GM18873 (cell line): ENCODE measurements around the gene EIF5AL1.
"Not testable (repeated sequence)": the region's sequence is repeated elsewhere in the genome, so short reads cannot be mapped to it uniquely, and the experiment has no call there.

Experiments used
- ATAC-seq: cut with Tn5 transposase; IDR thresholded peaks from one replicate; pipeline ENCODE4 v1.9.1; 2021; ENCODE audit warnings: mild to moderate bottlenecking, moderate library complexity, moderate number of reproducible peaks; ENCODE audit not compliant: unreplicated experiment, low FRiP score

EIF5AL1 gene

DNA sequence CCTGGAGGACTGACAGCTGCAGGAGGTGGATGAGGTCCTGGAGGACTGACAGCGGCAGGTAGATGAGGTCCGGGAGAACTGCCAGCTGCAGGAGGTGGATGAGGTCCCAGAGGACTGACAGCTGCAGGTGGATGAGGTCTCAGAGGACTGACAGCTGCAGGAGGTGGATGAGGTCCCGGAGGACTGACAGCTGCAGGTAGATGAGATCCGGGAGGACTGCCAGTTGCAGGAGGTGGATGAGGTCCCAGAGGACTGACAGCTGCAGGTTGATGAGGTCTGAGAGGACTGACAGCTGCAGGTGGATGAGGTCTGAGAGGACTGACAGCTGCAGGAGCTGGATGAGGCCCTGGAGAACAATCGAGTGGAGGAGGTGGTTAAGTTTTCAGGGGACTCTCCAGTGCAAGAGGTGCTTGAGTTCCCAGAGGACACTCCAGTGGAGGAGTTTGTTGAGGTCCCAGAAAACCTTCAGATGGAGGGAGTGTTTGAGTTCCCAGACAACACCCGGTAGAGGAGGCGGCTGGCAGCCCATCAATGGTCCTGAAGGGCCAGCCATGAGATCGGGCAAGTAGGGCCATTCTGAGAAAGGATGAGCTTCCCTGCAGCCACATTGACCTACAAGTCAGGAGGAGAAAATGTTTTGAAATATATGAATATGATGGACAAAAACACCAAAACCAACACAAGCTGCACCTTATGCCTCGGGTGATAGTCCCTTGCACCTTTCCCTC, 4.7 kb upstream of the EIF5AL1 start:
- no peak for ATAC-seq

DNA sequence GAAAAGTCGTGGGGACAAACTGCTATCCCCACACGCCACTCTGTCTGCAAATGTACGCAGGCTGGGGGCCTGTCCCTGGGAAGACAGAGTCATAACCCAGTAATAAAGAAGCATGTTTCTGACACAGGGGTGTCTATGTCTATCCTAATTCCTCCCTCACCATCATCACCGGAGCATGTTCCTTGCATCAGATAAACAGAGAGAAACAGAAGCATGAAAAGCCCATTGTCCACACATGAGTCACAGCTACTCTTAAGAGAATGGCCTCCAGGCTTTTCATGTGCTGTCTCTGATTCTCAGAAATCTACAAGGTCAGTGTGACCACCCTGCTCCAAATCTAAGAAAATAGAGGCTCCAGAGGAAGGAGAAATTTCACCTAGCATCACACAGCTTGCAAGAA, 4.1 kb upstream of the EIF5AL1 start:
- not testable (repeated sequence) for ATAC-seq

- not testable (repeated sequence) for ATAC-seq
These were observed 2.9 kb upstream of the EIF5AL1 start for GRCh38 chr10:79509306-79509933.

DNA sequence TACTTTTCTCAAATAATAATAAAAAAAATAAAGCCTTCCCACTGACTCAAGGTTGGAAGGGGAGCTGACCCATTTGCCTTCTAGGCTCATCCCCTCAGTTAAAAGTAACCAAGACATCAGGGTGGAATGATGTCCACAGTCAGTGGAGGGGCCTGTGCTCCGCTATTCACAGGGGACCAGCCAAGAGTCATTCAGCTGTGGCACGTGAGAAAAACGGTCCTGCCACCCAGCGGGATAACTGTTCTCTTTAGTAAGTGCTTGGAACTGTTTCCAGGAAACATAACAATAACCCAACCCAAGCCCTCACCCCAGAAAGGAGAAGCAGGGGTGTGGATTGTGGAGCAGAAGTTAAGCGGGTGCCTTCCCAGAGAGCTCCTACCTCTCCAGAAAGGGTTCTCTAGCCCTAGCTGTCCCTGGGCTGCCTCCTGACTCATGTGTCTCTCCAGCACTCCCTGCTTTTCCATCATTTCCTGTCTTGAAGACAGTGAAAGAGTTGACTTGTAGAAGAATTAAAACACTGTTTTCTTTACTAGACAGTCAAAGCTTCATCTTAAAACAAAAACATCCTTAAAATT, 2.3 kb upstream of the EIF5AL1 start:
- ATAC-seq: not testable (repeated sequence)

GRCh38 chr10:79516532-79517205, 4.3 kb downstream of the EIF5AL1 start:
- ATAC-seq: not testable (repeated sequence)

- ATAC-seq: not testable (repeated sequence)
These were observed 5.2 kb downstream of the EIF5AL1 start for GRCh38 chr10:79517567-79517966.

- not testable (repeated sequence) for ATAC-seq
These were observed 9.4 kb downstream of the EIF5AL1 start for GRCh38 chr10:79521751-79522150.

DNA sequence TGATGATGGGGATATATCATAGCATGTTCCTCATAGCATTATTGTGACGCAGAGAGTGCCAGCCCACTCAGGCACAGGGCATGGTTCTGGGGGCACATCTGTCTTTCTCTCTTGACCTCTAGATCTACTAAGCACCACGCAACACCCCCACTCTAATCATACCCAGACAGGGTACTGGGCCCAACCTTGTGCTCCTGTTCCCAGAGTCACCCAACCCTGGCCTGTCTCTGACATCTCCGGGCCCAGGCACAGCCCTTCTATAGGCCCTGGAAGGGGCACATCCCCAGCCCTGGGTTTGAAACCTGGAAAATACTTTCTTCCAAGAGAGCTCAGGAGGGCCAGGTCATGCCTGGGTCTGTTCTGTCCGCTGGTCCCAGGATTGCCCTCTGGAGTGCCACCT, 10.1 kb downstream of the EIF5AL1 start:
- ATAC-seq: not testable (repeated sequence)

- ATAC-seq: not testable (repeated sequence)
These were observed 11.0 kb downstream of the EIF5AL1 start for GRCh38 chr10:79523157-79523853.

DNA sequence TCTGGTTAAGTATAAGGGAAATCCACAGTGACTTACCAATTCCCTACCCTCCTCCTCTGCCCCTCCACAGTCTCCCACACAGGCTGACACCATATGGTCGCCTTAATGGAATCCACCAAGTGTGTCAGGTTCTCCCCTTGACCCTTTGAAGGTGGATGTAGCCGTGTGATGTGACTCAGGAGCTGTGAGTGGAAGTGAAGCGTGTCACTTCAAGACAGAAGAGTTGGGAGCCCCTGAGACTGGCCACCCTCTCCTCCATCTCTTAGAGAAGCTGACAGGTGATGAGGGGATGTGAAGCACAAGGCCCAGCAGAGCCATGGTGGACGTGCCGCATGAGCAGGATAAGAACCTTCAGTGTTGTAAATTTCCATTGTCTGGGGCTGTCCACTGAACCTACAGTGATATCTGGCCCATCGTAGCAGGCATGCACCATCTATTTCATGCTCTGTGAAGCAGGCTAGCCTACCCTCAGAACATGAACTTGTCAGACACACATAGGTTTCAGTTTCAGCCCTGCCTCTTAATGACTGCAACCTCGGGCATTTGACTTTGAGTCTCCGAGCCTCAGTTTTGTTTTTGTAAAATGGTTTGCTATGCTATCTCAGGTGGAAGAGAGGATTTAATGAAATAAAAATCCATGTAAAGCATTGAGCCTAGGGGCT, 12.8 kb downstream of the EIF5AL1 start:
- ATAC-seq: peak; percentile 95

DNA sequence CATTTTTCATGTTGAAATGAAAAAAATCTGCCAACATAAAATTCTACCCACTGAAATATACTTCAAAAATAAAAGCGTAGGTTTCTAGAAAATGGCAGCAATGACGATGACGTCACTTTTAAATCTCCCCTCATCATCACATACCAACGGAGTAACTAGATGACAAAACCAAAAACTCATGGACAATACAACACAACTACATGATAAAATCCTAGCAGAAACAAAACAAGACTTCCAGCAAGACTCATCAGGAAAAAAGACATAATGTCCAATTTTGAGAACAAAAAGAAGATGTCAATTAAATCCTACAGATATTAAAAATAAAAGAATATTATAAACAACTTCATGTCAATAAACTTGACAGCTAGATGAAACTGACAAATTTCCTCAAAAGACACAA, 15.9 kb downstream of the EIF5AL1 start:
- ATAC-seq: not testable (repeated sequence)

- ATAC-seq: not testable (repeated sequence)
These were observed 21.0 kb downstream of the EIF5AL1 start for GRCh38 chr10:79533142-79533902.

GRCh38 chr10:79533903-79534175, 21.5 kb downstream of the EIF5AL1 start:
- ATAC-seq: not testable (repeated sequence)

GRCh38 chr10:79538311-79538710, 26.0 kb downstream of the EIF5AL1 start:
- ATAC-seq: not testable (repeated sequence)

GRCh38 chr10:79540930-79541329, 28.6 kb downstream of the EIF5AL1 start:
- ATAC-seq: peak; percentile 89

DNA sequence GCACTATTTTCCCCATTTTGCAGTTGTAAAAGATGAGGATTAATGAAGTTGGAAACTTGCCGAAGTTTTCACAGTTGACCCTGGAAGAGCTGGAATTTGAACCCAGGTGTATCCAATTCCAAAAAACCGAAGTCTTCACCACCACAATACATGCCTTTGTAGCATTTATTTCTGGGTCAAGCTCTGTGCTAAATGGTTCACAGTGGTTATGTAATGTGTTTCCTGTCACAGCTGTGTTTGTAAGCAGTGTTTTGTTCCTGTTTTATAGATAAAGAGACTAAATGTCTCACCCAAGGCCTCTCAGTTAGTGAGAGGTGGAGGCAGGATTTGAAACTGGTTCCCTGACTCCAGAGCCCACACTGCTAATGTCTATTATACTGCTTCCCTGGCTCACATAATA, 30.3 kb downstream of the EIF5AL1 start:
- no peak for ATAC-seq

- not testable (repeated sequence) for ATAC-seq
These were observed 32.1 kb downstream of the EIF5AL1 start for GRCh38 chr10:79544408-79544807.

- not testable (repeated sequence) for ATAC-seq
These were observed 32.8 kb downstream of the EIF5AL1 start for GRCh38 chr10:79544926-79545659.

GRCh38 chr10:79547128-79547527, 34.8 kb downstream of the EIF5AL1 start:
- ATAC-seq: not testable (repeated sequence)
